HepG2 (cell line): ENCODE results near the gene ITGA7. TPM values are rescaled to one million over a fixed set of nuclear protein-coding genes. Genes with fewer than 3 reads are reported as not detected.
A peak's percentile ranks its signal among the peaks of the same experiment; 100 is the strongest.

Source experiments
- AKAP8 ChIP-seq: sonication (generic); formaldehyde crosslinking; IDR thresholded peaks from 2 replicates; pipeline ENCODE4 v1.5.1; 2020; ENCODE audit warnings: mild to moderate bottlenecking, missing genetic modification reagents
- ARID5B ChIP-seq: IDR thresholded peaks from 2 replicates; pipeline ENCODE4 v1.4.0; 2020; ENCODE audit warnings: mild to moderate bottlenecking, missing genetic modification reagents
- BRCA1 ChIP-seq: sonication (generic); formaldehyde crosslinking; IDR thresholded peaks from 2 replicates; pipeline ENCODE4 v1.4.0; 2020; ENCODE audit warnings: missing genetic modification reagents
- CTCF ChIP-seq: sonication (generic); formaldehyde crosslinking; IDR thresholded peaks from 2 replicates; pipeline ENCODE4 v1.5.0; 2020; ENCODE audit warnings: mild to moderate bottlenecking, missing genetic modification reagents, moderate library complexity
- FOXO4 ChIP-seq: sonication (generic); formaldehyde crosslinking; conservative IDR thresholded peaks from 2 replicates; pipeline ENCODE4 v1.8.1; 2023; ENCODE audit warnings: missing genetic modification reagents
- FUBP1 ChIP-seq: sonication (generic); formaldehyde crosslinking; IDR thresholded peaks from 2 replicates; pipeline ENCODE4 v1.5.1; 2020; ENCODE audit warnings: missing genetic modification reagents, mild to moderate bottlenecking, borderline replicate concordance
- MBNL3 ChIP-seq: fragments of 250-450 bp; sonication (Bioruptor Pico); conservative IDR thresholded peaks from 2 replicates; pipeline ENCODE4 v1.8.0; 2022; ENCODE audit warnings: mild to moderate bottlenecking, inconsistent platforms
- SETDB1 ChIP-seq: sonication (generic); formaldehyde crosslinking; IDR thresholded peaks from 2 replicates; pipeline ENCODE4 v1.5.1; 2020; ENCODE audit warnings: missing genetic modification reagents, mild to moderate bottlenecking, borderline replicate concordance
- TFDP2 ChIP-seq: sonication (generic); formaldehyde crosslinking; IDR thresholded peaks from 2 replicates; pipeline ENCODE4 v1.4.0; 2020; ENCODE audit warnings: missing genetic modification reagents
- ZMYM2 ChIP-seq: sonication (generic); formaldehyde crosslinking; IDR thresholded peaks from 2 replicates; pipeline ENCODE4 v1.8.0; 2022; ENCODE audit warnings: mild to moderate bottlenecking, missing genetic modification reagents
- ZNF280D ChIP-seq: sonication (generic); formaldehyde crosslinking; IDR thresholded peaks from 2 replicates; pipeline ENCODE4 v1.5.1; 2020; ENCODE audit warnings: mild to moderate bottlenecking, missing genetic modification reagents
- ZNF510 ChIP-seq: sonication (generic); formaldehyde crosslinking; IDR thresholded peaks from 2 replicates; pipeline ENCODE4 v1.4.0; 2020; ENCODE audit warnings: low read depth, mild to moderate bottlenecking, missing genetic modification reagents
- ZNF570 ChIP-seq: sonication (generic); formaldehyde crosslinking; IDR thresholded peaks from 2 replicates; pipeline ENCODE4 v1.4.0; 2020; ENCODE audit warnings: mild to moderate bottlenecking, missing genetic modification reagents, borderline replicate concordance
- ZNF674 ChIP-seq: sonication (generic); formaldehyde crosslinking; IDR thresholded peaks from 2 replicates; pipeline ENCODE4 v1.5.0; 2020; ENCODE audit warnings: low read depth, mild to moderate bottlenecking, missing genetic modification reagents
- polyA plus RNA-seq, 8 experiments: library from polyadenylated mRNA; depleted of rRNA in 3 of 8; stranded (reverse) in 7 of 8; unstranded in 1 of 8; fragments of >200 nt; fragmentation: Illumina TruSeq in 4 of 8; extraction: Trizol in 4 of 8; gene quantifications; 2 replicates each; pipeline versions ENCODE4 v1.2.1 to v1.2.3, GENCODE V29; 2011 to 2016; ENCODE audit warnings: low read depth in 4 of 8, missing spikeins in 1 of 8, mixed read lengths in 1 of 8; ENCODE audit not compliant: insufficient read depth in 1 of 8
- total RNA-seq, 5 experiments: library from RNA; depleted of rRNA; stranded (reverse); fragments of >200 nt; fragmentation: Illumina TruSeq; extraction: Trizol; gene quantifications; 2 replicates each; pipeline ENCODE4 v1.2.3, GENCODE V29; 2016; ENCODE audit warnings: low read depth in 1 of 5

The ITGA7 gene
- total and polyA plus RNA-seq, 2 of the 13 experiments (the other 11 are each of a cell fraction or from before 2014, with no cell fraction given) = 0.65 to 0.75 TPM

GRCh38 chr12:55736780-55737580, 29.3 kb upstream of the ITGA7 start (continued):
- TF ChIP-seq ZNF280D (CRISPR knock-in tag) (no peak), MBNL3 (no peak), ARID5B (CRISPR knock-in tag) (peak; percentile 40; the same call in 1 of the 2 replicates), ZMYM2 (no peak), FUBP1 (CRISPR knock-in tag) (no peak), TFDP2 (CRISPR knock-in tag) (no peak), ZNF570 (no peak), ZNF674 (CRISPR knock-in tag) (no peak), AKAP8 (CRISPR knock-in tag) (no peak), BRCA1 (CRISPR knock-in tag) (no peak), CTCF (peak; percentile 95), SETDB1 (no peak), FOXO4 (no peak), ZNF510 (CRISPR knock-in tag) (no peak)
